NCI-H146 (cell line): Measurements from ENCODE around the gene PRKG1.
"Not testable (repeated sequence)": the region's sequence is repeated elsewhere in the genome, so short reads cannot be mapped to it uniquely, and the experiment has no call there.

Source experiments
- DNase-seq: peaks from one replicate; lab custom pipeline; 2025; lab: John Stamatoyannopoulos, UW

Gene PRKG1

GRCh38 chr10:52121688-52122087, 1047.4 kb downstream of the PRKG1 start:
- no peak for DNase-seq

GRCh38 chr10:52128056-52128683, 1053.9 kb downstream of the PRKG1 start:
- DNase-seq: no peak

GRCh38 chr10:52129410-52130178, 1055.3 kb downstream of the PRKG1 start:
- no peak for DNase-seq

- DNase-seq: no peak
Measured at GRCh38 chr10:52135101-52135500, 1060.8 kb downstream of the PRKG1 start.

- no peak for DNase-seq
Measured at GRCh38 chr10:52136921-52137320, 1062.6 kb downstream of the PRKG1 start.

- DNase-seq: no peak
Measured at GRCh38 chr10:52143338-52143737, 1069.1 kb downstream of the PRKG1 start.

GRCh38 chr10:52145636-52146035, 1071.3 kb downstream of the PRKG1 start:
- no peak for DNase-seq

GRCh38 chr10:52146766-52147165, 1072.5 kb downstream of the PRKG1 start:
- no peak for DNase-seq

GRCh38 chr10:52170776-52171175, 1096.5 kb downstream of the PRKG1 start:
- no peak for DNase-seq

- no peak for DNase-seq
Measured at GRCh38 chr10:52172581-52172980, 1098.3 kb downstream of the PRKG1 start.

- no peak for DNase-seq
Measured at GRCh38 chr10:52185256-52185655, 1111.0 kb downstream of the PRKG1 start.

GRCh38 chr10:52187521-52188258, 1113.4 kb downstream of the PRKG1 start:
- no peak for DNase-seq

GRCh38 chr10:52191049-52191448, 1116.8 kb downstream of the PRKG1 start:
- DNase-seq: no peak

- DNase-seq: no peak
Measured at GRCh38 chr10:52194191-52194590, 1119.9 kb downstream of the PRKG1 start.

GRCh38 chr10:52194716-52195115, 1120.4 kb downstream of the PRKG1 start:
- no peak for DNase-seq

- no peak for DNase-seq
Measured at GRCh38 chr10:52197098-52197497, 1122.8 kb downstream of the PRKG1 start.

- DNase-seq: no peak
Measured at GRCh38 chr10:52198540-52198939, 1124.3 kb downstream of the PRKG1 start.

GRCh38 chr10:52204906-52205305, 1130.6 kb downstream of the PRKG1 start:
- not testable (repeated sequence) for DNase-seq

GRCh38 chr10:52208365-52208764, 1134.1 kb downstream of the PRKG1 start:
- DNase-seq: no peak

GRCh38 chr10:52210161-52210560, 1135.9 kb downstream of the PRKG1 start:
- DNase-seq: no peak

- no peak for DNase-seq
Measured at GRCh38 chr10:52212062-52212461, 1137.8 kb downstream of the PRKG1 start.

GRCh38 chr10:52212802-52213201, 1138.5 kb downstream of the PRKG1 start:
- no peak for DNase-seq

- DNase-seq: no peak
Measured at GRCh38 chr10:52213321-52213752, 1139.0 kb downstream of the PRKG1 start.
